HG02852 (cell line): ENCODE data around the gene LHFPL2.

Experiments
- ATAC-seq: cut with Tn5 transposase; IDR thresholded peaks from one replicate; pipeline ENCODE4 v1.9.1; 2021; ENCODE audit warnings: mild to moderate bottlenecking, moderate library complexity; ENCODE audit not compliant: unreplicated experiment

The LHFPL2 gene

DNA sequence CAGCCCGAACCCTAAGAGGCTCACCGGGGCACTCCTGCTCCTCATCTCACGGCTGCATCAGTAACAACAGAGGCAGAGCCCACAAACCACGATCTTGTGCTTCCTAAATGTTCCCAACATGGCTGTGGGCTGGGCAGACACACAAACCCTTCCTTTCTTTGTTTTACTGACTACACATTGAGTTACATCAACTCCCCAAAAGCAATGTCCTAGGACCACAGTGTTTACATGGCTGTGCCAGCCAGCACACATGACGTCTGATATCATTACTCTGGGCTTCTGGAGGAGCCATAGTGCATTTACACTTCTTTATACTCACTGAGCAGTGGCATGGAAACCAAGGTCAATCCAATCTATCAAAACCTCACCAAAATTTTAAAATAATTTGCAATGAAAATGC is 101.4 kb downstream of the LHFPL2 start:
- ATAC-seq: no peak

DNA sequence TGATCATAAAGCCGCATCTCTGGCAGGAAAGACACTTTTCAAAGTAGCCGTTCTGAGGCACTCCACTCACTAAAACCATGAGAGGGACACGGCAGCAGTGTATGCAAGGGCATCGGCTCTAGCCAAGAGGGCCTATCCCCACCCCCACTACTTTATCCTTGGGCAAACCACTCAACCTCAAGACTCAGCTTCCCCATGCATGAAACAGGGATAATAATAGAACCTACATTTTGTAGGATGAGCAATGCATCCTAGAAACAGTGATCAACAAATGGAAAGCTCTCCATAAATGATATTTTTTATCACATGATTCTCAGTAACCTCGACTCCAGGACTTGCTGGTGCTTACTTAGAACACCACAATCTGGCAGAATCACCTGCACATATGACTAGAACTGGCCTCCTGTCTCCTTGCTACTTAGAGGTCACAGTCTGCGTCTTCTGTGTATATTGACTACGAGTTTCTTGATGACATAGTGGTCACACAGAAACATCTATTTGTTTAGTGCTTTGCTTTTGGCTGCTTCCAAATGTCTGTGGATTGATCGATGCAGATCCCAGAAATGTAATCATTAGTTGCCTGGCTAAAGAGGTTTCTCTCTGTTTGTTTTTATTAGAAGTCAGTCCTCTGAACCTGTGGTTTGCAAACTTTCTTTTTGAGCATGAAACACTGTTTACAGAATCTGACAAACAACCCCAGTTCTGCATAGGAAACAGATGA is 102.1 kb downstream of the LHFPL2 start:
- no peak for ATAC-seq

DNA sequence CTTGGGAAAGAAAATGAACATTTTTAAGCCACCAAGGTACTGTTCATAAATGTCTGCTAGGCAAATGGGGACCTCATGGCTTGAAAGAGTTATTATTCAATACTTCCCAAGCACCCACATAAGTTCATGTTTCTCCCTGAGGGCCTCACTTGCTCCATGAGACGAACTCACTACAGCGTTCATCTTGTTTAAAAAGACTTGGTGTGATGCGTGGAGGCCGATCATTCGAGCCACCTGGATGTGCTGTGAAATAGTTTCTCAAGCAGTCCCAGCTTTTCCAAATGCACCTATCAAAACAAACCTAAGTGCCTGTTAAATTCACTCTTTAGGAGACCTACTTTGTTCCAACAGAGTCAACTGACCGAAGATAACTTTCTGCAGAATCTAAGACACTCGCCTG is 103.2 kb downstream of the LHFPL2 start:
- ATAC-seq: no peak

DNA sequence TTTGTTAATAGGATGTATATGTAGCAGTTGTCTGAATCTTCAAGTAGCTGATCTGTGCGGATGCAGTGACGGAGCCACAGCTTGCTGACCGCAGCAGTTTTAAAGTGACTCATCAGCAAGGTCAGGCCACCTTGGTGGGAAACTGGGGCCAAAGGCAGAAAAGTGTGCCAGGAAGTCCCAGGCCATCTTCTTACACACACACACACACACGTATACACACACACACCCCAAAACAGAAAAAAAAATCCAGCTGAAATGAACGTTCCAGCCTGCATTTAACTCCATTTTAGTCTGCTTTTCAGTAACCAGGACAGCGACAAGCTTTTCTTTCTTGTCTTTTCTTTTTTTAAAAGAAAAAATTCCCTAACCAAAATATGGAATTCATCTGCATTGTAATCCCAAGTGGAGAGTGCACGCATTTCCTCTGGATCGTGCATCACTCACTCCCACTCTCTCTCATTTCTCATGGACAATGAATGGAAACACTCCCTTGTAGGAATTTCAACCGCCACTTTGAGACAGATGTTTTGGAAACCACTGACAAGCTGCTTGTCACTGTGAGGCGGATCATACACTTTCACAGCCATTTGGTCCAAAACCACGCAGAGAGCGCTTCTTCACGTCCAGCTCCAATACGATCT is 103.9 kb downstream of the LHFPL2 start:
- no peak for ATAC-seq

DNA sequence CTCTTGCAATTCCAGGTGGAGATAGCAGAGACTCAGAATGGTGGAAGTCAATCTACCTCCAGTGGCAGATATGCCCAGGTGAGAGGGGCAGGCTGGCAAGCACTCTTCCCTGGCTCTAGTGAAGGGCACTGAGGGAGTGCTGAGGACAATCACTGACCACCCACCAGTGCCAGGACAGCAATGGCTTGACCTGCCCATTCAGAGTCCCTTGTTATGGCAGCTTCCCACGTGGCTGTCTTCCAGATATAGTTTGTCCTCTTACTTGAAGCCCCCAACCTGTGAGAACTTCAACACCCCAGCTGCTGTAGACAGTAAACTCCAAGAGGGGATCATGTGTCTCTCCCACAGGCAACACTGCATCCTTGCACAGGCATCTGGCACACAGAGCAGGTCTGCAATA is 104.7 kb downstream of the LHFPL2 start:
- no peak for ATAC-seq

DNA sequence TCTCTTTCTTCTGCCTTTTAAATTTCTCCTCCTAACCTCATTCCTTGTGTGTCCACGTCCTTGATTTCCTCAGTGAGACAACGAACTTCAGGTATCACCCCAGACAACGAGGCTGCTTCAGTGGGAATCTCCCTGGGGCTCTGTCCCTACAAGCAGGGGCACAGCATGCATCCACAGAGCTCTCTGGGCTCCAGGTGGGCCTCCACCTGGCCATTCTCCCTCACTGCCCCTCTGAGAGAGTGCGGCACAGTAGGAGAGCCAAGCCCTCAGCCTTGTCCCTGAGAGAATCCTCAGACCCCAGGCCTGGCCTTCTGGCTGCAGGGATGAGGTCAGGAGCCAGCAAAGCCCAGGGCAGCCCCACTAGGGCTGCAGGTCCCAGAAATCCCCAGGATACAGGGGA is 105.3 kb downstream of the LHFPL2 start:
- no peak for ATAC-seq

DNA sequence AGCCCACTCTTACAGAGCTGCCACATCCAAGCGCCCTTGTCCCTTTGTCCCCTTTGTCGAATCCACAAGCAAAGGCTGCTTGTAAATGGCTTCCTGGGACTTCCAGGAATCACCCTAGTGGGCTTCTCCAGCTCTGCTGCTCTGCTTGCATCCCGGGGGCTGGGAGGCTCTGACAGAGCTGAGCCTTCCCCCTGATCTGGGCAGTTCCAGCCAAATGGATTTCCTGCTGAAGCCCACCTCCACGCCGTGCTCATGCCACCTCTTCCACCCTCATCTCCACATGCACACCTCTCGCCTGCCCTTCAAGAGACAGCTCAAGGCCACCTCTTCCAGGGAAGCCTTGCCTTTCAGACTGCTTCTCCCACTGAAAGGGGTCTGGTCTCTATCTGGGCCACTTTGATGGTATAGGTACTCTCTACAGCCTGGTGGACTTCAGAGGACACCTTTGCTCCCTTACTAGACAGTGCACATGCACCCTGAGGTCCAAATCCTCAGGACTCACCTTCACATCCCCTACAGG is 106.2 kb downstream of the LHFPL2 start:
- no peak for ATAC-seq

DNA sequence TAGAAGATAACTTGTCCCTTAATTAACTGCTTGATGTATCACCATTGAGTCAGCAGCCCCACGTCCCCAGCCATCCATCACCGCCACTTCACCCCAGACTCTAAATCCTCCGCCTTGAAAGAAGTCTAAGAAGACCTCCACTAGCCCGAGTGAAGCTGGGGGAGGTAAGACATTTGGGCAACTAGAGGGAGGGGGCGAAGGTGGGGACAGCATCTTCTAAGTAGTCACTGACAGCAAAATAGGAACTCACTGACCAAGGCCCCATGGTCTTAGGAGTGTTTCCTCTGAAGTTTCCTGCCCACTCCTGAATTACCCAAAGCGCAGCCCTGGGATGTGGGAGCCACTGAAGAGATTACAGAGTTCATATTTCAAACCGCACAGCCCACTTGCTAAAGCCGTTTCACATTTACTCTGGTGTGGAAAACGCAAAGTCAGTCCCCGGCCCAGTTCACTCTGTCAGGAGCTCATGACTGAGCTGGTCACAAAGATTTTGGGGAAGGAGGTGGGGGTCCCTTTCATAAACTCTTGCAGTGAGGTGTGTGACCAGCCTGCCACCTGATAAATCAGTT is 107.4 kb downstream of the LHFPL2 start:
- ATAC-seq: no peak

DNA sequence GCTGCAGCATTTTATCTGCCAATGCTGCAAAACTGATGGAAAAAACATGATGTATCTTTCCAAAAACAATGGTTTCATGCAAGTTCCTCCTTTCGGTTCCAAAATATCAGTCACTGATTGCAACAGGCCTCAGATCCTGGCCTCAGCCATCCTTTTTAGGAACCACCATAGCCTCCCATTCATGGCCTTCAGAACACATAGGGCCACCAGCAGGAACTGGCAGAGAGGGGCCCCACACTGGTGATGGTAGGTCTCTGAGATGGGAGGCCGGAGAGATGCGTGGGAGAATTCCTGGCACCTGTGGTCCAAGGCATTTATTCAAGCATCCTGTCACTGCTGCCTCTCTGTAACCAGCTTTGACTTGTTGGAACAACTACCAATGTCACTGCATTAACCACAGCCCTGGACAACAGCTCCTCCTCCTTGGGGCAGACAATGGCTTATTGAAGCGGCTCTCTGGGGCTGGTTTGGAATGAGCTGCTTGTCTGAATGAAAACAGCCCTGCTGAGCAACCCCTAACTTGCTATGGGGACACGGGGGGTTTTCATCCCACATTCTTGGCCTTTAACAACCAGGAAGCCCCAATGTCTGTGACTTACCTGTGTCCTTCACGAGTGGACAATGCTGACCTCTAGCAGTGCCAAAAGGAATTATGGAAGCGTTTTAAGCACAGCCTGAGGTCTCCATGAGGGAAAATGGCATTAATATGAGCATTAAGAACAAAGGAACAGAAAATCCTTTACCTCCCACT is 108.1 kb downstream of the LHFPL2 start:
- ATAC-seq: no peak

DNA sequence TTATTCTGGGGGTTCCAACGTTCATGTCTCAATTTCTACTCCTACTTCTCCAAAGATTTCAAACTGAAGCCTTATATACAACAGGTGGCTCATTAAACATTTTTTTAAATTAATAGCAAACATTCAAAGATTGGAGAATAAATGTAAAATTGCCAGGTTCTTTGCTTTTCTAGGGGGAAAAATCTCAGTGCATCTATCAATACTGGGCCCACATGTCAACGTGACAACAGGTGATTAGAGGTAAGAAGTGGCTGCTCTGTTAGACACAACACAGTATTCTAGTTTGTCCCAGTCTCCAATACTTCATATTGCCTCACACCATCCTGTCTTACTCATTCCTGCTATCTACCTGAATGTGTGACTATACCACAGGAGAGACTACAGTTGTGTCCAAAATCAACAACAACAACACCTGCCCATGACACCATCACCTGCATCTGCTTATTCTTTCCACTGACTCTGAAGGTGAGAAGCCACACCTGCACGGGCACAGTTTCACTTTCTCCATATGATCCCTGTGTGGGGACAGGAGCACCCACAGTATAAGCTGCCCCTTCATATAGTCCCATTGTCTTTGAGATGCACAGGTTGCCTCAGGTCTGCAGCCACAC is 110.2 kb downstream of the LHFPL2 start:
- ATAC-seq: no peak

DNA sequence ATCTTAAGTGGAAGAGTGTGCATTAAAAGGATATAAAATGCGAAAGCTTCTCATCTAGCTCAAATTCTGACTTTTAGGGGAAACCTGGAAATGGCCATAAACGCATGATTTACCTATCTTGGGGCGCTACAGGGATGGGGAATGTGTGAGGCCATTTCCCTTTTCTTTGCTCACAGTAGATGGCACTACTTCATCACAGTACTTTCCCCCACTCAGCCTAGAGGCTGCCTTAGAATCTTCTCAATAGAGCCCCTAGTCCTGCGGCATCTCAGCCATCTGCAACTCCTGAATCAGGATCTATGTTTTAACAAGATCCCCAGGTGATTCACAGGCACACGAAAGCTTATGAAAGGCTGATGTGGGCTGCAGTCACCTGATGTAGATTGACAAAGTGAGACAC is 110.8 kb downstream of the LHFPL2 start:
- ATAC-seq: no peak

DNA sequence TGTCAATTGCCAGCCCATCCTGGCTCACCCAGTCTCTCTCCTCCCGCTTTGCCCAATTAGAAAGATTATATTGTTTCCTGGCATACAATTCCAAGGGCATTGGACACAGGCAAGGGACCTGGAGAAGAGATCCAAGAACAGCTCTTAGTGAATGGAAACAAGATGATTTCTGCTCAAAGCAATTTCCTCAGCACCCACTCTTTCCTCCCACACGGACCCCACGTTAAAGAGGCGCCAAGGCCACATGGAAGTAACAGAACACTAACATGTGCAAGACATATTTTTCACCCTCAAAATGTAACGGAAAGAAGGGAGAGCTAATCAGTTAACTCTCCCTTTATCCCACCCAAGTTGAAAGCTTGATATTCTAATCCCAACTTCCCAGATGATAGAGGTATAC is 111.2 kb downstream of the LHFPL2 start:
- ATAC-seq: no peak

DNA sequence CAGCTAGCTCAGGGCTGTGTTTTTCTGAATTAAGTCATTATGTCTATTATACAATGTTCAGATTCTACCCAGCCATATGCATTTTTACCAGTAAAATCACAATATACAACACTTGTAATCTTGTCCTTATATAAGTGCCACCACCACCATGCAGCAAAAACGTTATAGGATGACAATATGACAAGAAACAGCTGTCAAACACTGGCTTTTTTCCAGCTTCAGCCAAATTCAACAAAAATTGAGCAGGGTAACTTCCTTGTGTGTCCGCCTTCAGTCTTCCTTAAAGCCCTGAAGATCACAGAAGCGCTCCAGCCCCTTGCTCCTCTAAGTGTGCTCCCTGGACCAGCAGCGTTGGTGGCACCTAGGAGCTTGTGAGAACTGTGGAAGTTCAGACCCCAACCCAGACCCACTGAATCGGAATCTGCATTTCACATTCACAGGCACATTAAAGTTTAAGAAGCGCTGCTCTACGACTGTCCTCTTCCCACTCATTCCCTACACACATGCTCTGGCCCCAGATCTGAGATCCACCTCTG is 111.8 kb downstream of the LHFPL2 start:
- no peak for ATAC-seq

DNA sequence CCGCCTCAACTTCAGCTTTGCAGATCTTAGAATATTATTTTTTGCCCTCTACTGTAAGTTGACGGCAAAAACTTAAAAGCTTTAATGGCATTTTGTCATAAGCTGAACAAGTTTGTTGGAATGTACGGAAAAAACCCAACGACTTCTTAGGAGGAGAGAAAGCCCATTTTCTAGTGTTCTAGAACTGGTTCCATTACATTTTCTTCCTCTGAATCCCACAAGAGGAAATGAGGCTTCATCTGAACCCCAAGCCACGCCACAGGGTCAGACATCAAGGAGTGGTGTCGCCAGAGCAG is 113.7 kb downstream of the LHFPL2 start:
- ATAC-seq: no peak

DNA sequence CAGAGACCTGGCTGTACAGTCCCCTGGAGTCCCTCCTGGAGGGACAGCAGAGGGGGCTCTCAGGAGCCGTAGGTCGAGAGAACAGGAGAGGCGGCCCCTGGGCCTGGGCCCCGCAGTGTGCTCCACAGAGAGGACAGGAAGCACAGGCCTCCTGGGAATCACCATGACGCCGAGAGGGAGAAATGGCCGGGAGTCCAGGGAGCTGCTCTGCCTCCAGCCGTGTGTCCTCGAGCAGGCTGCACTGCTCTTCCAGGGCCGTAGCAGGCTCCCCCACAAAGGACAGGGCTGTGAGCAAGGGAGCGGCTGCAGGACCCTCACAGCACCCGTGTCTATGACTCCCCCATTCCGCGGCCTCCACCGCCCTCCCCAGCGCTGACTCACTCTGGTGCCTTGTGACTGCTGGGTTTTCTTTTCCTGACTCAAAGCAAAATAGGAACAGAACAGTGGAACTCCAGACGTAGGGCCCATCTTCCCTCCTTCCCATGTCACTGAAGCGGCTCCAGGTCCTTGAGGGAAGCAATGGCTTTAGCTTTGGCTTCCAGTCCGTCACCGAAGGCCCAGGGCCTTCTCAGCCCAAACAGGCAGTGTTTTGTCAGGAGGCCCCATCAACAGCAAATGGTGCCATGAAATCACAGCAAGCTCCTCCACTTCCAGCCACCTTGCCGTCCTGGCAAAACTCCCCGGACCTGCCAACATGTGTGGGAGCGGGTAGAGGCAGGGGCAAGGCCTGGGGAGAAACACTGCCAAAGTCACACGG is 114.2 kb downstream of the LHFPL2 start:
- ATAC-seq: no peak

DNA sequence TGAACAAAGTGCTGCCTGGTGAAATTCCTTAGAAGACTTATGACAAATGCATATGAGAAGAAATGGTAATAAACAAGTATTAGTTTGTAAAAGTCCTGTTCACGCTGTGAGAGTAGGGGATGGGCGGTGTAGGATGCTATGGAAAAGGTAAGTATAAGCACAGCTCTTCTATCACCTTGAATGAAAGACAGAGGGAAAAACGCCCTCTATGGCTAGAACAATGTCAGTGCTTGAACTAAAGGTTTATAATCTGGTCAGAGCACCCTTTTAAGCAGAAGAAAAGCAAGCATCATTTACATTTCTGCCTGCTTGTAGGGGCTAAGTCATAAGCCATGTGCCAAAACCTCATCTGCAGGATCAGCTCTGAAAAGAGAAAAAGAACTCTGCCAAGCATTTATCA is 115.2 kb downstream of the LHFPL2 start:
- no peak for ATAC-seq

DNA sequence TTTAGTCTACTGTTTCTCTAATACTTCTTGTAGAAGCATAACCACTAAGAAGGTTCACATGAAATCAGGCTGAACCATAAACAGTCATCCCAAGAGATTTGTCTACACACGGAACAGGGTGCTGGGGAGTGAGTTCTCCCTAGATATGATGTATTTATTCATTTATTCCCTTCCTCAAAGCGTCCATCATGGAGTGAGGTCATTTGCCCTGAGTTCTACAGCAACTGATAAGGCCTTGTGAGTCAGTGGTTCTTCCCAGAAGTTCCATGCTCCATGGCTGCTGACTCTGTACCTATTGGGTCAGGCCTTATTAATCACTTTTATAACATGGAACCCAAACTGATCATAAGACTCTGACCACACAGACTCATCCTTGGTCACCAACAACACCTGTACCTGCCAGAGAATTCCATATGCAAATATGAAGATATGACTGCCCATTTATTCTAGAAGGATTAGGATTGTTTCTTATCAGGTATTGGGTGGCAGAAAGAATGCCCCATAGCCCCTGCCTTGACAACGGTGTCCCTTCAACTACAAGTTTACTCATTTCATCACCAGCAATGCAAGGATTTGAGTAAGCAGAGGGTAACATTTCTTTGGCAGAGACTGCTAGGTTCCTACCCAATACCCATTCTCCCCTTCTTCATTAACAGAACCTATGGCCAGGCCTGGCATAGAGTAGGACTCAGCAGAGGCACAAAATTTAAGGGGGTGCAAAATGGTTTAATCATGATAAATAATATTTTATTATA is 118.1 kb downstream of the LHFPL2 start:
- ATAC-seq: no peak

DNA sequence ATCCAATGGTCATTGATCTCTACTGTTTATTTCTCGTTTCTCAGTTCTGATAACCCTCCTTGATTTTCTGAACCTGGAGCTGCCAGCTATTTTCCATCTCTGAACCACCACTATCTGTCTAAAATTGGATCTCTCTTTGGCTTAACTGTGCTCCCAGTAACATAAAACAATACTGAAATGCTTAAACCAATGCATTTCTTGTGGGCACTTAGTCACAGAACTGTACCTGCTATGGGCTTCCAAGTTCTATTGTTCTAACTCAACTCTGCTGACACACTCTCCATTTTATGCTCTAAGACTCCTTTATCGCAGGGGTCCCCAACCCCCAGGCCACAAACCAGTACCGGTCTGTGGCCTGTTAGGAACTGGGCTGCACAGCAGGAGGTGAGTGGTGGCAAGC is 120.6 kb downstream of the LHFPL2 start:
- no peak for ATAC-seq

DNA sequence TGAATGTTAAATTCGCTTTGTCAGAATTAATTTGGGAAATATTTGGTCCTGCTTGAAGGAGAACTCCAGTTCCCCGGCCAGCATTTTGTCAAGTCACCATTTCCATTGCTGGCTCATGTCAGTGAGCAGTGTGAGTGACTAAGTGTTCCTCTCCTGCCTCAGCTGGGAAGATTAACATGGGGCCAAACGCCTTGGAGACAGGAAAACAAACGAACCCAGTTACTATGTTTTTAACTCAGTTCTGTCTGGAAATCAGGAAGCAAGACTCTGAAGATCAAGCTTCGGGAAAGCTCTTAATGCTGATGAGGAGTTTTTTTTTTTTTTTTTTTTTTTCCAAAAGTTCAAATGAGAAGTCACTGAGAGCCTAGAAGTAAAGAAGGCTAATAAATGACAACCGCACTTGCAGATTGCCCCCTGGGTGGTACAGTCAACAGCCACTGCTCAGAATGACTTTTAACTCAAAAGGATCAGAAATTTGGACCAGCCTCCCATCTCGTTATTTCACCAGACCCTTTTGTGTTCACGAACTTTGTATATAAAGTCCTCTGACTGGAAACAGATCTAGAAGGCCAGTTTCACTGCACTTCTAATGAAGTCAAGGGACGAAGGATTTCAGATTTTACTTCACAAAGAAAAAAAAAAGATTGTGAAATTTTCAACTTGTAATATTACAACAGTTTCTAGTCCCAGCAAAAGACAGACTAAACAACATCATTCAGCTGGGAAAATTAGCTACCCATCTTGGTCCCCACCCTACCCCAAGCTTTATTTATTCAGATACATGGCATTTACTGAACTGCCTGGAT is 121.3 kb downstream of the LHFPL2 start:
- no peak for ATAC-seq
